GM12872 (cell line): ENCODE measurements around the gene KIAA1217.

Experiments used
- TF ChIP-seq, protein P1 (sequence below): IDR thresholded peaks from 3 replicates; pipeline ENCODE4 v1.5.1; 2011; ENCODE audit warnings: low read depth, mild to moderate bottlenecking, low read length, moderate library complexity; ENCODE audit not compliant: insufficient read depth

KIAA1217 gene

DNA sequence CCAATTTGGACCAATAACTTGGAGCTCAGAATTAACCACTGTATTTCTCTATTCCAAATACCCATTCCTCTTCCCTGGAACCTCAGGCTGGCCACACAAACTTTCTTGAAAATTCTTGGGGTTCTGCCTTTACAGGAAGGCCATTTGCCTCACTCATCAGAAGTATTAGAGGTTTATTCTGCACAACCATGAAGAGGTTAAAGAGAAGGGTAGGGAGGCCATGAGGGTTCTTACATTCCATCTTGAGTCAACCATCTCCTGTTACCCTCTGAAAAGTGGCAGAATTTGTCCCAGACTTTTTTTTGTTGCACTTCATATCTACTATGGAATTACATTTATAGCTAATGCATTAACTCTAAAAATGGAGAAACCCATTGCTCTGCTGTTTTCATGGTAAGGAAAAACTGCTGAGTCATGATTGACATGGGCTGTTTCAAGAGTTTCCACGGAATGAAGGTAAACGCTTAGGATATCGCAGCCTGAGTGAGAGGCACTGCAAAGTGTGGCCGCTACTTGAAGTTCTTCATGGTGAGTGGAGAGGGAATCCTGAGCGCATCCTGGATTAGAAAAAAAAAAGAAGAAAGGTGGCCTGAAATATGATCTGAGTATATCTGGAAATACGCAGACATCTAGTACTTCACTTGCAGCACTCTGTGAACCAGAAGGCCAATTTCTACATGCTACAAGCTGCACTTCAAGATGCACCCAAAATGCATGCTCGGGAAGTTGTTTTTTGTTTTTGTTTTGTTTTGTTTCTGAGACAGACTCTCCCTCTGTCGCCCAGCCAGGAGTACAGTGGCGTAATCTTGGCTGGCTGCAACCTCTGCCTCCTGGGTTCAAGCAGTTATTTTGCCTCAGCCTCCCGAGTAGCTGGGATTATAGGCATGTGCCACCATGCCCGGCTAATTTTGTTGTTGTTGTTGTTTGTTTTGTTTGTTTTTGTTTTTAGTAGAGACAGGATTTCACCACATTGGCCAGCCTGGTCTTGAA, 83.7 kb downstream of the KIAA1217 start:
- TF ChIP-seq, protein P1, sequence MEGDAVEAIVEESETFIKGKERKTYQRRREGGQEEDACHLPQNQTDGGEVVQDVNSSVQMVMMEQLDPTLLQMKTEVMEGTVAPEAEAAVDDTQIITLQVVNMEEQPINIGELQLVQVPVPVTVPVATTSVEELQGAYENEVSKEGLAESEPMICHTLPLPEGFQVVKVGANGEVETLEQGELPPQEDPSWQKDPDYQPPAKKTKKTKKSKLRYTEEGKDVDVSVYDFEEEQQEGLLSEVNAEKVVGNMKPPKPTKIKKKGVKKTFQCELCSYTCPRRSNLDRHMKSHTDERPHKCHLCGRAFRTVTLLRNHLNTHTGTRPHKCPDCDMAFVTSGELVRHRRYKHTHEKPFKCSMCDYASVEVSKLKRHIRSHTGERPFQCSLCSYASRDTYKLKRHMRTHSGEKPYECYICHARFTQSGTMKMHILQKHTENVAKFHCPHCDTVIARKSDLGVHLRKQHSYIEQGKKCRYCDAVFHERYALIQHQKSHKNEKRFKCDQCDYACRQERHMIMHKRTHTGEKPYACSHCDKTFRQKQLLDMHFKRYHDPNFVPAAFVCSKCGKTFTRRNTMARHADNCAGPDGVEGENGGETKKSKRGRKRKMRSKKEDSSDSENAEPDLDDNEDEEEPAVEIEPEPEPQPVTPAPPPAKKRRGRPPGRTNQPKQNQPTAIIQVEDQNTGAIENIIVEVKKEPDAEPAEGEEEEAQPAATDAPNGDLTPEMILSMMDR, result no peak

GRCh38 chr10:24299578-24300260, 90.8 kb downstream of the KIAA1217 start:
- TF ChIP-seq, protein P1, result no peak

- TF ChIP-seq, protein P1, result no peak
Observed at GRCh38 chr10:24303522-24304310, 94.8 kb downstream of the KIAA1217 start.

GRCh38 chr10:24305551-24306506, 96.9 kb downstream of the KIAA1217 start:
- TF ChIP-seq, protein P1, result no peak

- TF ChIP-seq, protein P1, result no peak
Observed at GRCh38 chr10:24306507-24306875, 97.6 kb downstream of the KIAA1217 start.

- TF ChIP-seq, protein P1, result no peak
Observed at GRCh38 chr10:24307116-24307515, 98.2 kb downstream of the KIAA1217 start.
